Common myeloid progenitor, CD34-positive (primary cell): Measurements from ENCODE around the gene HEPHL1.

Source experiments
- CTCF ChIA-PET: fragments of 350-600 bp; sonication (Branson Sonifier 250); formaldehyde crosslinking; loops from one replicate; lab custom pipeline; 2021; ENCODE audit warnings: antibody characterized with exemption; lab: Charles Lee
- POLR2A ChIA-PET: fragments of 350-600 bp; sonication (Branson Sonifier 250); formaldehyde crosslinking; loops from one replicate; lab custom pipeline; 2021; ENCODE audit warnings: antibody characterized with exemption; lab: Charles Lee
- DNase-seq, 3 donors: peaks; one replicate each; pipeline versions ENCODE4 v3.0.0 to v3.0.0-alpha.2; 2013
- H3K27ac ChIP-seq, 2 experiments: 1 replicate in 1 of 2; 2 replicates in 1 of 2; pipeline ENCODE4 v1.7.0; 2013; ENCODE audit warnings: inconsistent platforms in 2 of 2, low read length in 2 of 2, mild to moderate bottlenecking in 2 of 2, low read depth in 1 of 2, moderate library complexity in 1 of 2; ENCODE audit not compliant: severe bottlenecking in 2 of 2, insufficient read depth in 1 of 2, poor library complexity in 1 of 2
- H3K27me3 ChIP-seq, 5 experiments: replicated peaks in 2 of 5; 1 replicate in 3 of 5; 2 replicates in 2 of 5; pipeline versions ENCODE4 v1.6.1 to v1.7.0; 2013; ENCODE audit warnings: low read length in 4 of 5, mild to moderate bottlenecking in 2 of 5, moderate library complexity in 2 of 5, inconsistent platforms in 1 of 5; ENCODE audit not compliant: insufficient read depth in 5 of 5, control insufficient read depth in 4 of 5
- H3K36me3 ChIP-seq, 4 experiments: 1 replicate in 2 of 4; 2 replicates in 2 of 4; pipeline versions ENCODE4 v1.6.1 to v1.7.0; 2013; ENCODE audit warnings: low read length in 3 of 4, control low read depth in 1 of 4, mild to moderate bottlenecking in 1 of 4; ENCODE audit not compliant: control insufficient read depth in 4 of 4, insufficient read depth in 4 of 4
- H3K4me1 ChIP-seq, 4 experiments: 1 replicate in 3 of 4; 2 replicates in 1 of 4; pipeline versions ENCODE4 v1.6.1 to v1.7.1; 2013; ENCODE audit warnings: low read length in 3 of 4, mild to moderate bottlenecking in 3 of 4, control low read depth in 1 of 4, inconsistent platforms in 1 of 4, moderate library complexity in 1 of 4; ENCODE audit not compliant: control insufficient read depth in 4 of 4, insufficient read depth in 4 of 4; ENCODE audit errors: control extremely low read depth in 1 of 4
- H3K4me3 ChIP-seq, 7 experiments: 1 replicate in 4 of 7; 2 replicates in 3 of 7; pipeline versions ENCODE4 v1.5.1 to v1.7.0; 2013; ENCODE audit warnings: mild to moderate bottlenecking in 7 of 7, low read length in 6 of 7, moderate library complexity in 6 of 7, inconsistent platforms in 2 of 7, low read depth in 2 of 7, control low read depth in 1 of 7; ENCODE audit not compliant: insufficient read depth in 4 of 7, control insufficient read depth in 1 of 7; ENCODE audit errors: extremely low read depth in 1 of 7
- H3K9me3 ChIP-seq, 5 experiments: 1 replicate in 4 of 5; 2 replicates in 1 of 5; pipeline versions ENCODE4 v1.6.1 to v1.7.1; 2013; ENCODE audit warnings: low read length in 4 of 5, mild to moderate bottlenecking in 2 of 5, inconsistent platforms in 1 of 5, low read depth in 1 of 5, moderate library complexity in 1 of 5; ENCODE audit not compliant: control insufficient read depth in 4 of 5, insufficient read depth in 2 of 5; ENCODE audit errors: control extremely low read depth in 1 of 5
- WGBS: methylation state at CpG from one replicate; pipeline ENCODE4 v1.1.5; 2013; ENCODE audit not compliant: insufficient coverage; 5-methylcytosine and 5-hydroxymethylcytosine counted together

Gene HEPHL1

DNA sequence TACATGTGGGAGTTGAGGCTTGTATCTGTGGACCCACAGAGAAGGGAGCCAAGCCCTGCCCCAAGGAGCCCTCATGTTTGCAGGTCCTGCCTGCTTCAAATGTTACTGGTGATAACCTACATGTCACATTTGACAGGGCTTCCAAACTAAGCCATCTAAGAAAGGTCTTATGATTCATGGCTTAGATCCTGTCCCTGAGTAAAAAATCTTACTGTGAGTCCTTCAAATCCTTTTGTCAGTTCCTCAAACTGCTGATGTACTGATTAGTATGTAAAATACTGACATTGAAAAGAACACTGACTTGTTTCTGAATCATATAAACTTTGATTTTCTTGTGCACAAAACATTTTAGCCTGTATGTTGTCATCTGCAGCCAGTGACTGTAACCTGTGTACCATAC lies 106.5 kb downstream of the HEPHL1 start:
- Histone ChIP-seq H3K27me3 (no peaks in the 10 kb centered on the region), H3K4me1 (peaks cover 7 to 37% (median 26%) of the 10 kb centered on the region in 4 experiments), H3K4me3 (peak overlapping the region in 6 of 7 experiments; percentile 82 to 99 (median 91)), H3K9me3 (no peaks in the 10 kb centered on the region), H3K27ac (peak overlapping the region in 1 of 2 experiments; percentile 78), H3K36me3 (no peaks in the 10 kb centered on the region)
- CTCF ChIA-PET, result interaction anchor here (1.2 kb wide), 1 partner anchor 24 kb away, joined by 3 read pairs; no protein-coding TSS in a partner anchor
- peak in 2 of 3 donors; percentile 62 to 76 for DNase-seq
- POLR2A ChIA-PET, result no interaction called here

DNA sequence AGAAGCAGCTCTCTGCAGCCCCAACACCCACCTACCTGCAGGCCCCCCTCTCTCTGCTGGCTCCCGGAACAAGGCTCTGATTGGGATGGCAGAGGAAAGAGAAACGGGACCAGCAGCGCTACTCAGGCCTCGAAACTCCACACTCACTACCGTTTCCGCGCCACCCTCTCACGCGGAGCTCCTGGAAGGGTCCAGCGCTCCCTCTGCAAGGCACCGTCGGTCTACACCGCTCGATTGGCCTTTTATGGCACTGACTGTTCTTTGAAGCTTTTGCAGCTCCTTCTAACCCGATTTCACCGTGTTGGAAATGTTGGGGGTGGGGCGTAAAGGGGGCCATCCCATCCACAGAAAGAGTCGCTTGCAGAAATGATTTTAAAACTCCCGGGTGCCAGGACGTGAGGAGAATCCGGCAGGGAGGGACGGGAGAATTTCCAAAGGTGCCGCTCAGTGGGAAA lies 107.2 kb downstream of the HEPHL1 start:
- H3K4me1 ChIP-seq, result peaks cover 7 to 37% (median 29%) of the 10 kb centered on the region in 4 experiments
- H3K36me3 ChIP-seq, result no peaks in the 10 kb centered on the region
- no peaks in the 10 kb centered on the region for H3K27me3 ChIP-seq
- WGBS, result 0% methylated on average over 20 of the region's 23 CpGs
- H3K4me3 ChIP-seq, result peak overlapping the region; percentile 75 to 99 (median 90)
- H3K9me3 ChIP-seq, result no peaks in the 10 kb centered on the region
- peak in 1 of 3 donors; percentile 20 for DNase-seq
- ChIA-PET POLR2A (interaction anchor here (0.6 kb wide), 1 partner anchor 460 kb away, joined by 3 read pairs; no protein-coding TSS in a partner anchor), CTCF (interaction anchor here (1.2 kb wide), 1 partner anchor 24 kb away, joined by 3 read pairs; no protein-coding TSS in a partner anchor)
- peak overlapping the region; percentile 42 to 78 for H3K27ac ChIP-seq

DNA sequence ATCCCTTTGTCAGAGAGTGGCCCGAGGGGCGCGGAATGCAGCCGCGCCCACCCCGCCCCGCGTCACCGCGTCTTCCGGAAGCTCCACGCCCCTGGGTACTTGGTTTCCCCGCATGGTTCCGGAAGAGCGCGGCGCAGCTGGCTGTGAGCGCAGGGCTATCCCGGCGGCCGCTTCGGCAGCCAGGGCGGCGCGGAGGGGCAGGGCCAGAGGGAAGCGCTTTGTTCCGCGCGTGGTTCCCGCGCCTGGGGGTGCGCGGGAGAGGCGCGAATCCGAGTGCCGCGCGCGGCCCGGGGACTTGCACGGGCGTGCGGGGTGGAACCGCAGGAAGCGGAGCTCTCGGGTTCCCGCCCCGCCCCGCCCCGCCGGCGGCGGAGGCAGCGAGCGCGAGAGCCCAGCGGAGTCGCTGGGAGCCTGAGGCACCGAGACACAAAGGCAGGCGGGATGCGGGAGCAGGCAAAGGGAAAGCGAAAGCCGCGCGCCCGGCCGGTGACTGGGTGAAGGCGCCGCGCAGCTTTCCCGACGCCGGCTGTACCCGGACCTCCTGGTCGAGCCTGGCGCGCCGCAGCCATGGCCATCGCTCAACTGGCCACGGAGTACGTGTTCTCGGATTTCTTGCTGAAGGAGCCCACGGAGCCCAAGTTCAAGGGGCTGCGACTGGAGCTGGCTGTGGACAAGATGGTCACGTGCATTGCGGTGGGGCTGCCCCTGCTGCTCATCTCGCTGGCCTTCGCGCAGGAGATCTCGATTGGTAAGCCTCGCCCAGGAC lies 107.8 kb downstream of the HEPHL1 start, which contains the start of gene PANX1:
PANX1 (plus strand) TSS at position 96 of the 766 bp plus-strand sequence; CDS start at position 568, 472 bp downstream.
- Histone ChIP-seq H3K4me1 (peaks cover 7 to 42% (median 30%) of the 10 kb centered on the region in 4 experiments), H3K4me3 (peak within 1 kb of the TSS; percentile 75 to 99 (median 90)), H3K27ac (peak within 1 kb of the TSS; percentile 42 to 78), H3K27me3 (no peaks in the 10 kb centered on the region), H3K9me3 (no peaks in the 10 kb centered on the region), H3K36me3 (no peaks in the 10 kb centered on the region)
- ChIA-PET CTCF (no interaction called here), POLR2A (interaction anchor here (0.6 kb wide), 1 partner anchor 459 kb away, joined by 3 read pairs; no protein-coding TSS in a partner anchor)
- WGBS, result 0% methylated on average over 88 of the region's 92 CpGs
- DNase-seq, result peak; percentile 85 to 93 (median 91)

DNA sequence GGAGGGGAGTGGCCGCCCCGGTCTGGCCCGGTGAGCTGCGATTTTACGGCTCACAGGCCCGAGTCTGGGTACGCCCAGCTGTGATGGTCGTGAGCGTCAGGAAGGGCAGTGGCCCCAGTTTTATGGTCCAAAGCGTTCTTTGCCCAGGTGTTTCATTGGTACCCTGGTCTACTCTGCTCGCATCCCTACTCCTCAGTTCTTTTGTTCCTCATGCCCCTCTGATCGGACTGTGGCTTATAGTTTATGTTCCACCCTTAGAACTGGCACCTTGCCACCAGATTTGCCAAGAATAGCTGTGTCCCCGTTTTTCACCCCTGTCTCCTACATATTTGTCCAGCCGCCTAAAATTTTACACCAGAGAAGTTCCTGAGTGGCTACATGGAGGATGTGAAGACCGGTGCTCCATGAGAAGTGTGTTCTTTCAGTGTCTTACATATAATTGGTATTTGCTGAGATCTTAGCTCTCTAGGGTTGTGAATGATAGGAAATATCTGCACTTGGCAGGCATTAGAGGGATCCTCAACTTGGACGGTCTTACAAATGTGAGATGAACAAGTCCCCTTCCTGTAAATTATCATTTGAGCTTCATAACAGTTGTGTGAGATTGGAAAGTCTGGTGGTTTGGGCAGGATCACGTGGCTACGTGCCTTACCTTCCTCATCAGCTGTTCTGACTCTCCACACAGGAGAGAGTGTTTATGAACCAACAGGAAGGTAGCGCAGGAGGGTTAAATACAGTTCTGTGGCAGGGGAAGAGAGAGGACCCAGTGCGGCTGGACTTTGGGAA lies 108.6 kb downstream of the HEPHL1 start:
- Histone ChIP-seq H3K4me3 (peak overlapping the region; percentile 75 to 99 (median 90)), H3K9me3 (no peaks in the 10 kb centered on the region), H3K4me1 (peaks cover 7 to 47% (median 34%) of the 10 kb centered on the region in 4 experiments), H3K27ac (peak overlapping the region in 1 of 2 experiments; percentile 43), H3K27me3 (no peaks in the 10 kb centered on the region), H3K36me3 (no peaks in the 10 kb centered on the region)
- ChIA-PET CTCF (interaction anchor here (1.1 kb wide), 1 partner anchor 13 kb away, joined by 3 read pairs; no protein-coding TSS in a partner anchor), POLR2A (no interaction called here)
- WGBS, result 21% methylated on average over 16 of the region's 20 CpGs
- peak in 2 of 3 donors; percentile 39 to 49 for DNase-seq

DNA sequence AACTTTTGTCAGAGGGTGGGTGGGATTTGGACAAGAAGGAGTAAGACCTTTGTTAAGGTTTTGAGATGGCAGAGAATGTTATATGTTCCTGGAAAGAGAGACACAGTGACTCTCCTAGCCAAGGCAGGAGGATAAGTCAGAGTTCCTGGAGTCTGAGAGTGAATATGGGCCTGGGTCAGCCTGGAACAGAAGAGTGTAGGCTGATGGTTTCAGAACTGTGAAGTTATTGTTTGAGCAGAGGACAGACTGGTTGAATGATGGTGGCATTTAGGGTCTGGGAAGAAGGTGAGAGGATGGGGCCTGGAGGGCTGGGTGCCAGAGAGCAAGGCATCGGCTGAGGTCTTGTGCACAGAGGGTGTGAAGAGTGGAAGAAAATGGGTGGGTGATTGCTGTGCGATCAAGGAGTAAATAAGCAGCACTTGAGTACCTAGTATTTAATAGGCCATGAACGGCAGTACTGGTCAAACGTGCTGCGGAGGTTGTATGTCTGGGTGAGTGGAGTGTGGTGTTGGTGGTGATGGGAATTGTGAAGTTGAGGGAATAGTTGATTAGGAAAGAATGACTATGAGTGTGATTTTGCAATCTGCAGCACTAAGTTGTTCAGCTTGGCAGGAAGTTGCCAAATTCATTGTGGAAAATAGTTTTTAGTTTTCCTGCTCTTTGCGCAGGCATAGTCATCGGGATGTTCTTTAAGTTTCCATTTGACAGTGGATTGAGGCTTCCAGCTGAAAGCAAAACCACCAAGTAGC lies 109.3 kb downstream of the HEPHL1 start:
- Histone ChIP-seq H3K9me3 (no peaks in the 10 kb centered on the region), H3K27ac (no peak overlapping the region), H3K27me3 (no peaks in the 10 kb centered on the region), H3K4me3 (peak overlapping the region in 5 of 7 experiments; percentile 22 to 99 (median 82)), H3K4me1 (peaks cover 7 to 55% (median 41%) of the 10 kb centered on the region in 4 experiments), H3K36me3 (no peaks in the 10 kb centered on the region)
- CTCF ChIA-PET, result interaction anchor here (1.1 kb wide), 1 partner anchor 12 kb away, joined by 3 read pairs; no protein-coding TSS in a partner anchor
- 89% methylated on average over 7 of the region's 7 CpGs for WGBS
- POLR2A ChIA-PET, result no interaction called here
- no peak for DNase-seq

DNA sequence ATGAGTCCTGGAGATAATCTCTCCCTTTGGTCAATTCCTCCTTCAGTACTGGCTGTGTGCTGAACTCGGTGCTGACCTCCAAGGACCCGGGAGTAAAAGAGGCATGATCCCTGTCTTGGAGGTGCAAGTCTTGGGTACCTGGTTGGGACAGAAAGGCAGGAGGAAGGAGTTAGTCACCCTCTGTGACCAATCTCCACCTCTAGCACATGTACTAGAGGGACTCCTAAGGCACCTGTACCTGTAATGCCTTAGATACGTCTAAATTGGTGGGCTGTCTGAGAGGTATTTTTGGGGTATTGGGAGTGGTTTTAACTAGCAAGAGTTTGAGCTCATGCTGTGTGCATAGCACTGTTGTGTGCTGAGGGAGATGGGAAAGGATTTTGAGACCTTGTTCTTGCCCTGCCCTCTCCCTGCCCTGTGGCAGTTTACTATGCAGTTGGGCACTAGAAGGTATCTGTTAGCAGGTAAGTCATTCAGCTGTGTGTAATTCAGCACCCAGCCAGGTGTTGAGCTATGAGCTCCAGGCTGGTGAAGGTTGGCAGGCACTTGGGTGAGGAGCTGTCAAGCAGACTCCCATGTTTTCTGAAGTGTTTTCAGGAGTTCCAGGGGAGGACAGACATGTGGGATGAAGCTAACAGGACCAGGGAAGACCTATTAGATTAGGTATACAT lies 110.0 kb downstream of the HEPHL1 start:
- WGBS, result 80% methylated on average over 3 of the region's 3 CpGs
- H3K9me3 ChIP-seq, result no peaks in the 10 kb centered on the region
- H3K4me3 ChIP-seq, result peak overlapping the region in 1 of 7 experiments; percentile 28
- H3K27me3 ChIP-seq, result no peaks in the 10 kb centered on the region
- H3K27ac ChIP-seq, result no peak overlapping the region
- ChIA-PET CTCF (no interaction called here), POLR2A (no interaction called here)
- peaks cover 7 to 62% (median 43%) of the 10 kb centered on the region in 4 experiments for H3K4me1 ChIP-seq
- no peak for DNase-seq
- peaks cover 0 to 2% (median 0%) of the 10 kb centered on the region in 4 experiments for H3K36me3 ChIP-seq
